ENCODE results near the gene FRMD4A.
"Not testable (repeated sequence)": the region's sequence is repeated elsewhere in the genome, so short reads cannot be mapped to it uniquely, and the experiment has no call there.

The FRMD4A gene

GRCh38 chr10:14068601-14069250 is 262.0 kb downstream of the FRMD4A start:
- H3K9ac ChIP-seq (ENCODE audit: low read depth, low read length): no peak overlapping the region
- 69% methylated on average over 2 of the region's 2 CpGs for WGBS
- H3K4me1 ChIP-seq (ENCODE audit: insufficient read depth, low read length): no peaks in the 10 kb centered on the region
- no peaks in the 10 kb centered on the region for H3K36me3 ChIP-seq (ENCODE audit: insufficient read depth, low read length)
- no peaks in the 10 kb centered on the region for H3K27me3 ChIP-seq (ENCODE audit: insufficient read depth, low read length)
- H3K27ac ChIP-seq (ENCODE audit: low read depth, low read length): no peak overlapping the region
- no peaks in the 10 kb centered on the region for H3K9me3 ChIP-seq (ENCODE audit: insufficient read depth, low read depth, low read length)
- no peak overlapping the region for H3K4me3 ChIP-seq (ENCODE audit: low read length)

GRCh38 chr10:14067638-14068037 is 263.1 kb downstream of the FRMD4A start:
- H3K27me3 ChIP-seq (ENCODE audit: insufficient read depth, low read length); H3K9ac ChIP-seq (ENCODE audit: low read depth, low read length); H3K4me1 ChIP-seq (ENCODE audit: insufficient read depth, low read length); H3K27ac ChIP-seq (ENCODE audit: low read depth, low read length); H3K36me3 ChIP-seq (ENCODE audit: insufficient read depth, low read length); H3K4me3 ChIP-seq (ENCODE audit: low read length); H3K9me3 ChIP-seq (ENCODE audit: insufficient read depth, low read depth, low read length): not testable (repeated sequence)
- 96% methylated on average over 5 of the region's 5 CpGs for WGBS

GRCh38 chr10:14066106-14066505 is 264.6 kb downstream of the FRMD4A start:
- H3K36me3 ChIP-seq (ENCODE audit: insufficient read depth, low read length): no peaks in the 10 kb centered on the region
- H3K27ac ChIP-seq (ENCODE audit: low read depth, low read length): no peak overlapping the region
- H3K27me3 ChIP-seq (ENCODE audit: insufficient read depth, low read length): no peaks in the 10 kb centered on the region
- no peak overlapping the region for H3K9ac ChIP-seq (ENCODE audit: low read depth, low read length)
- WGBS: 95% methylated on average over 2 of the region's 2 CpGs
- H3K4me3 ChIP-seq (ENCODE audit: low read length): no peak overlapping the region
- no peaks in the 10 kb centered on the region for H3K4me1 ChIP-seq (ENCODE audit: insufficient read depth, low read length)
- no peaks in the 10 kb centered on the region for H3K9me3 ChIP-seq (ENCODE audit: insufficient read depth, low read depth, low read length)

- H3K4me3 ChIP-seq (ENCODE audit: low read length): no peak overlapping the region
- no peaks in the 10 kb centered on the region for H3K27me3 ChIP-seq (ENCODE audit: insufficient read depth, low read length)
- H3K27ac ChIP-seq (ENCODE audit: low read depth, low read length): no peak overlapping the region
- no peaks in the 10 kb centered on the region for H3K4me1 ChIP-seq (ENCODE audit: insufficient read depth, low read length)
- WGBS: 92% methylated on average over 8 of the region's 8 CpGs
- no peaks in the 10 kb centered on the region for H3K9me3 ChIP-seq (ENCODE audit: insufficient read depth, low read depth, low read length)
- no peak overlapping the region for H3K9ac ChIP-seq (ENCODE audit: low read depth, low read length)
- H3K36me3 ChIP-seq (ENCODE audit: insufficient read depth, low read length): no peaks in the 10 kb centered on the region
Measured at GRCh38 chr10:14063531-14064285, 267.0 kb downstream of the FRMD4A start.

- Histone ChIP-seq H3K9me3 (ENCODE audit: insufficient read depth, low read depth, low read length) (no peaks in the 10 kb centered on the region), H3K9ac (ENCODE audit: low read depth, low read length) (no peak overlapping the region), H3K27ac (ENCODE audit: low read depth, low read length) (no peak overlapping the region), H3K4me1 (ENCODE audit: insufficient read depth, low read length) (no peaks in the 10 kb centered on the region), H3K4me3 (ENCODE audit: low read length) (no peak overlapping the region), H3K36me3 (ENCODE audit: insufficient read depth, low read length) (no peaks in the 10 kb centered on the region), H3K27me3 (ENCODE audit: insufficient read depth, low read length) (no peaks in the 10 kb centered on the region)
- 88% methylated on average over 11 of the region's 11 CpGs for WGBS
Measured at GRCh38 chr10:14062528-14063260, 268.0 kb downstream of the FRMD4A start.

- peaks cover 14% of the 10 kb centered on the region for H3K4me1 ChIP-seq (ENCODE audit: insufficient read depth, low read length)
- H3K9ac ChIP-seq (ENCODE audit: low read depth, low read length): no peak overlapping the region
- no peak overlapping the region for H3K27ac ChIP-seq (ENCODE audit: low read depth, low read length)
- no peaks in the 10 kb centered on the region for H3K27me3 ChIP-seq (ENCODE audit: insufficient read depth, low read length)
- WGBS: 94% methylated on average over 2 of the region's 2 CpGs
- H3K4me3 ChIP-seq (ENCODE audit: low read length): no peak overlapping the region
- H3K36me3 ChIP-seq (ENCODE audit: insufficient read depth, low read length): no peaks in the 10 kb centered on the region
- H3K9me3 ChIP-seq (ENCODE audit: insufficient read depth, low read depth, low read length): no peaks in the 10 kb centered on the region
Measured at GRCh38 chr10:14060320-14061070, 270.2 kb downstream of the FRMD4A start.

- no peaks in the 10 kb centered on the region for H3K36me3 ChIP-seq (ENCODE audit: insufficient read depth, low read length)
- H3K9ac ChIP-seq (ENCODE audit: low read depth, low read length): peak overlapping the region; percentile 26; the same call in 1 of the 2 replicates
- peaks cover 14% of the 10 kb centered on the region for H3K4me1 ChIP-seq (ENCODE audit: insufficient read depth, low read length)
- H3K4me3 ChIP-seq (ENCODE audit: low read length): no peak overlapping the region
- no peaks in the 10 kb centered on the region for H3K9me3 ChIP-seq (ENCODE audit: insufficient read depth, low read depth, low read length)
- peak overlapping the region; percentile 36; the same call in 1 of the 2 replicates for H3K27ac ChIP-seq (ENCODE audit: low read depth, low read length)
- 46% methylated on average over 4 of the region's 6 CpGs for WGBS
- no peaks in the 10 kb centered on the region for H3K27me3 ChIP-seq (ENCODE audit: insufficient read depth, low read length)
Measured at GRCh38 chr10:14056610-14057332, 274.0 kb downstream of the FRMD4A start.

- no peak overlapping the region for H3K4me3 ChIP-seq (ENCODE audit: low read length)
- 93% methylated on average over 5 of the region's 5 CpGs for WGBS
Measured at GRCh38 chr10:14052931-14053330, 277.8 kb downstream of the FRMD4A start.

GRCh38 chr10:14050598-14050997 is 280.1 kb downstream of the FRMD4A start:
- no peaks in the 10 kb centered on the region for H3K27me3 ChIP-seq (ENCODE audit: insufficient read depth, low read length)
- no peaks in the 10 kb centered on the region for H3K4me1 ChIP-seq (ENCODE audit: insufficient read depth, low read length)
- no peak overlapping the region for H3K9ac ChIP-seq (ENCODE audit: low read depth, low read length)
- H3K36me3 ChIP-seq (ENCODE audit: insufficient read depth, low read length): no peaks in the 10 kb centered on the region
- H3K27ac ChIP-seq (ENCODE audit: low read depth, low read length): no peak overlapping the region
- no peaks in the 10 kb centered on the region for H3K9me3 ChIP-seq (ENCODE audit: insufficient read depth, low read depth, low read length)
- no peak overlapping the region for H3K4me3 ChIP-seq (ENCODE audit: low read length)
- 98% methylated on average over 4 of the region's 4 CpGs for WGBS

More at GRCh38 chr10:14052931-14053330, 277.8 kb downstream of the FRMD4A start:
- Histone ChIP-seq H3K4me1 (ENCODE audit: insufficient read depth, low read length) (peaks cover 14% of the 10 kb centered on the region), H3K27ac (ENCODE audit: low read depth, low read length) (no peak overlapping the region), H3K36me3 (ENCODE audit: insufficient read depth, low read length) (no peaks in the 10 kb centered on the region), H3K27me3 (ENCODE audit: insufficient read depth, low read length) (no peaks in the 10 kb centered on the region), H3K9ac (ENCODE audit: low read depth, low read length) (no peak overlapping the region), H3K9me3 (ENCODE audit: insufficient read depth, low read depth, low read length) (no peaks in the 10 kb centered on the region)

GRCh38 chr10:14048930-14049613 is 281.7 kb downstream of the FRMD4A start:
- Histone ChIP-seq H3K27ac (ENCODE audit: low read depth, low read length) (no peak overlapping the region), H3K27me3 (ENCODE audit: insufficient read depth, low read length) (no peaks in the 10 kb centered on the region), H3K9ac (ENCODE audit: low read depth, low read length) (no peak overlapping the region), H3K4me3 (ENCODE audit: low read length) (no peak overlapping the region), H3K4me1 (ENCODE audit: insufficient read depth, low read length) (no peaks in the 10 kb centered on the region), H3K36me3 (ENCODE audit: insufficient read depth, low read length) (no peaks in the 10 kb centered on the region), H3K9me3 (ENCODE audit: insufficient read depth, low read depth, low read length) (no peaks in the 10 kb centered on the region)
- 90% methylated on average over 6 of the region's 6 CpGs for WGBS

All from HUES64 (cell line).